GM12878 (cell line): ENCODE measurements around the gene FPGS. TPM values are rescaled to one million over a fixed set of nuclear protein-coding genes. Genes with fewer than 3 reads are reported as not detected.

Experiments
- ATAC-seq: fragments of 200-7000 bp; cut with Tn5 transposase; 3 replicates; pipeline ENCODE4 v1.9.1; 2020; ENCODE audit warnings: mild to moderate bottlenecking, moderate library complexity
- BruUV-seq: library from RNA; stranded (reverse); fragments of 400-500 nt; replicated peaks from 2 replicates; lab custom pipeline; 2021; lab: Mats Ljungman, UMichigan
- CTCF ChIA-PET: fragments of 300-600 bp; sonication (Branson Sonifier 250); formaldehyde crosslinking; extraction: SDS; loops from one replicate; lab custom pipeline; 2021; ENCODE audit warnings: inconsistent platforms; lab: Yijun Ruan, JAX
- POLR2A ChIA-PET: fragments of 350-600 bp; formaldehyde crosslinking; extraction: SDS; loops from one replicate; lab custom pipeline; 2021; ENCODE audit warnings: inconsistent platforms; lab: Charles Lee
- RAD21 ChIA-PET: fragments of 300-600 bp; sonication (Branson Sonifier 250); formaldehyde crosslinking; loops from one replicate; lab custom pipeline; 2023; ENCODE audit warnings: antibody characterized with exemption; ENCODE audit not compliant: unreplicated experiment; lab: Charles Lee
- SMC1A ChIA-PET: fragments of 300-600 bp; sonication (Branson Sonifier 250); formaldehyde crosslinking; loops from one replicate; lab custom pipeline; 2023; ENCODE audit not compliant: unreplicated experiment, uncharacterized antibody; lab: Charles Lee
- DNase-seq: peaks from one replicate; pipeline ENCODE4 v3.0.0-alpha.2; 2011; ENCODE audit warnings: low read depth, low spot score
- FAIRE-seq: peaks from 3 replicates; lab custom pipeline; 2011; peaks lifted over from hg19 to GRCh38; lab: Jason Lieb, UNC
- H2AFZ ChIP-seq: 2 replicates; pipeline ENCODE4 v1.6.0; 2011; ENCODE audit warnings: low read depth, low read length, control low read depth; ENCODE audit not compliant: control insufficient read depth
- H3K27ac ChIP-seq: 2 replicates; pipeline ENCODE4 v1.5.1; 2011; ENCODE audit warnings: control low read depth; ENCODE audit not compliant: control insufficient read depth, insufficient read depth
- H3K27me3 ChIP-seq, 2 experiments: replicated peaks in 1 of 2; 2 replicates each; pipeline versions ENCODE4 v1.6.0 to v1.6.1; 2011; ENCODE audit warnings: low read length in 1 of 2; ENCODE audit not compliant: control insufficient read depth in 2 of 2, insufficient read depth in 2 of 2
- H3K36me3 ChIP-seq, 2 experiments: 2 replicates each; pipeline ENCODE4 v1.5.1; 2011; ENCODE audit warnings: low read length in 1 of 2; ENCODE audit not compliant: control insufficient read depth in 2 of 2, insufficient read depth in 2 of 2
- H3K4me1 ChIP-seq: 2 replicates; pipeline ENCODE4 v1.6.1; 2011; ENCODE audit warnings: mild to moderate bottlenecking, low read length, moderate library complexity, mixed read lengths; ENCODE audit not compliant: control insufficient read depth, insufficient read depth
- H3K4me2 ChIP-seq: 2 replicates; pipeline ENCODE4 v1.6.0; 2011; ENCODE audit warnings: control low read depth; ENCODE audit not compliant: control insufficient read depth, insufficient read depth
- H3K4me3 ChIP-seq: fragments of 200-600 bp; sonication (generic); 2 replicates; pipeline ENCODE4 v1.5.1; 2016
- H3K79me2 ChIP-seq: 2 replicates; pipeline ENCODE4 v1.6.0; 2011; ENCODE audit warnings: low read length; ENCODE audit not compliant: control insufficient read depth, insufficient read depth
- H3K9ac ChIP-seq: 2 replicates; pipeline ENCODE4 v1.8.0; 2011; ENCODE audit warnings: low read length, control low read depth, mixed read lengths; ENCODE audit not compliant: control insufficient read depth, insufficient read depth
- H3K9me3 ChIP-seq: replicated peaks from 3 replicates; pipeline ENCODE4 v1.5.1; 2011; ENCODE audit warnings: mild to moderate bottlenecking, low read length; ENCODE audit not compliant: control insufficient read depth, insufficient read depth
- H4K20me1 ChIP-seq: 2 replicates; pipeline ENCODE4 v1.6.0; 2011; ENCODE audit not compliant: control insufficient read depth, insufficient read depth
- E2F8 ChIP-seq: fragments of 450-650 bp; IDR thresholded peaks from 2 replicates; pipeline ENCODE4 v1.6.1; 2018; ENCODE audit warnings: mild to moderate bottlenecking, low read depth, moderate library complexity; ENCODE audit not compliant: partially characterized antibody
- EP300 ChIP-seq, 2 experiments: fragments of 150-350 bp in 1 of 2; IDR thresholded peaks; 2 replicates each; pipeline ENCODE4 v1.6.1; 2011 to 2012; ENCODE audit warnings: low read depth in 2 of 2, low read length in 2 of 2, borderline replicate concordance in 1 of 2, improper control_type of control experiment in 1 of 2, inconsistent platforms in 1 of 2; ENCODE audit not compliant: control insufficient read depth in 1 of 2
- EZH2 ChIP-seq: IDR thresholded peaks from 2 replicates; pipeline ENCODE4 v1.6.1; 2012; ENCODE audit warnings: low read depth, mild to moderate bottlenecking, control low read depth, inconsistent platforms, low read length, borderline replicate concordance; ENCODE audit not compliant: control insufficient read depth
- IRF5 ChIP-seq: fragments of 450-650 bp; IDR thresholded peaks from 2 replicates; pipeline ENCODE4 v1.6.1; 2017; ENCODE audit warnings: borderline replicate concordance
- NFYA ChIP-seq: IDR thresholded peaks from 2 replicates; pipeline ENCODE4 v1.6.1; 2011; ENCODE audit warnings: low read depth, mild to moderate bottlenecking, low read length, improper control_type of control experiment, borderline replicate concordance
- NFYB ChIP-seq: IDR thresholded peaks from 2 replicates; pipeline ENCODE4 v1.6.1; 2011; ENCODE audit warnings: low read depth, mild to moderate bottlenecking, low read length, improper control_type of control experiment, moderate library complexity; ENCODE audit not compliant: insufficient read depth
- NRF1 ChIP-seq: conservative IDR thresholded peaks from 2 replicates; pipeline ENCODE4 v1.6.1; 2011; ENCODE audit warnings: mild to moderate bottlenecking, low read depth, low read length, improper control_type of control experiment
- RELA ChIP-seq: fragments of 450-650 bp; IDR thresholded peaks from 2 replicates; pipeline ENCODE4 v1.8.0; 2014; ENCODE audit warnings: borderline replicate concordance; ENCODE audit not compliant: partially characterized antibody
- RFX5 ChIP-seq: IDR thresholded peaks from 2 replicates; pipeline ENCODE4 v1.6.1; 2011; ENCODE audit warnings: low read depth, low read length, improper control_type of control experiment
- SMC3 ChIP-seq: IDR thresholded peaks from 2 replicates; pipeline ENCODE4 v1.6.1; 2011; ENCODE audit warnings: low read length, improper control_type of control experiment, borderline replicate concordance
- SP1 ChIP-seq: IDR thresholded peaks from one replicate; pipeline ENCODE4 v1.6.1; 2011; ENCODE audit warnings: low read depth, low read length
- TCF3 ChIP-seq: IDR thresholded peaks from 2 replicates; pipeline ENCODE4 v1.6.1; 2012; ENCODE audit warnings: low read depth, mild to moderate bottlenecking, low read length, borderline replicate concordance; ENCODE audit not compliant: insufficient read depth
- WGBS: methylation state at CpG from one replicate; pipeline ENCODE4 v1.1.6; 2016; ENCODE audit warnings: low lambda C conversion rate; ENCODE audit not compliant: insufficient replicate concordance, insufficient coverage; ENCODE audit errors: missing lambda C conversion rate; 5-methylcytosine and 5-hydroxymethylcytosine counted together
- in situ Hi-C: fragments of 300-500 bp; cut with MboI; formaldehyde crosslinking; loops from 9 replicates; pipeline ENCODE4 v1.14.3; 2018; ENCODE audit warnings: mixed read lengths
- intact Hi-C: fragments of 100-400 bp; cut with micrococcal nuclease; formaldehyde crosslinking; loops from one replicate; pipeline ENCODE4 v1.14.2; 2022; ENCODE audit not compliant: unreplicated experiment
- polyA plus RNA-seq, 11 experiments: library from polyadenylated mRNA; depleted of rRNA in 4 of 11; unstranded in 6 of 11; stranded (reverse) in 5 of 11; fragments of >200 nt; fragmentation: Nextera tagmentation in 4 of 11; fragmentation: Illumina TruSeq in 1 of 11; extraction: Ambion mirVana in 4 of 11; extraction: Trizol in 1 of 11; gene quantifications; 1 replicate in 1 of 11; 2 replicates in 10 of 11; pipeline versions ENCODE4 v1.2.1 to v1.2.3, GENCODE V29; 2011 to 2016; ENCODE audit warnings: inconsistent platforms in 2 of 11, missing spikeins in 2 of 11, low read depth in 1 of 11
- total RNA-seq, 4 experiments: library from RNA; depleted of rRNA in 3 of 4; stranded (reverse); fragments of >200 nt in 3 of 4; fragmentation: Illumina TruSeq in 1 of 4; extraction: Trizol in 1 of 4; gene quantifications; 2 replicates each; pipeline versions ENCODE4 v1.2.1 to v1.2.3, GENCODE V29; 2013 to 2021

The FPGS gene
- total and polyA plus RNA-seq, 10 of the 15 experiments (the other 5 are each of a cell fraction or from before 2014, with no cell fraction given): 1.2 to 127 (median 80.4) TPM

- no TSS peak for BruUV-seq
- intact Hi-C loops: loop anchor here (1.0 to 10.0 kb wide), 5 partner anchors 50 to 342 kb away; partner anchors contain the start of genes NAIF1, PTGES2, SLC25A25 and TOR2A
- peaks cover 41% of the 10 kb centered on the region for H3K4me1 ChIP-seq
- CTCF ChIA-PET: interaction anchor here (0.6 to 6.0 kb wide), 23 partner anchors 9 to 615 kb away, joined by 3 to 75 read pairs (median 5); partner anchors contain the start of genes ST6GALNAC4, TOR2A and TTC16
- H3K27me3 ChIP-seq: no peaks in the 10 kb centered on the region
- DNase-seq: no peak
- H3K4me3 ChIP-seq: peak overlapping the region; percentile 85
- in situ Hi-C loops: no loop called here
- H2AFZ ChIP-seq: peak overlapping the region; percentile 84
- POLR2A ChIA-PET: interaction anchor here (0.6 to 3.1 kb wide), 17 partner anchors 9 to 210 kb away, joined by 3 to 24 read pairs (median 4); partner anchors contain the start of genes FPGS, ST6GALNAC4, ST6GALNAC6 and TOR2A
- no peaks in the 10 kb centered on the region for H3K9me3 ChIP-seq
- H3K4me2 ChIP-seq: peak overlapping the region; percentile 93
- H3K9ac ChIP-seq: peak overlapping the region; percentile 57; the same call in 1 of the 2 replicates
- no peak for FAIRE-seq
- H3K27ac ChIP-seq: peak overlapping the region; percentile 82
- 1% methylated on average over 73 of the region's 123 CpGs for WGBS
- SMC1A ChIA-PET: interaction anchor here (0.7 to 4.9 kb wide), 10 partner anchors 9 to 136 kb away, joined by 3 to 26 read pairs (median 5); partner anchors contain the start of gene TOR2A
- H3K79me2 ChIP-seq: peaks cover 36% of the 10 kb centered on the region
- RAD21 ChIA-PET: interaction anchor here (0.8 to 5.1 kb wide), 12 partner anchors 10 to 138 kb away, joined by 3 to 61 read pairs (median 14); partner anchors contain the start of genes ST6GALNAC4 and TOR2A
- peak; percentile 59 for ATAC-seq
- peaks cover 15% of the 10 kb centered on the region for H4K20me1 ChIP-seq
- peaks cover 20 to 26% of the 10 kb centered on the region in 2 experiments for H3K36me3 ChIP-seq
- no peak for TF ChIP-seq IRF5
- no peak for TF ChIP-seq EP300 (IDR thresholded peaks at IDR 0.05; ENCODE audit: borderline replicate concordance in 1 of 2, control insufficient read depth in 1 of 2, low read depth in 2 of 2, low read length in 2 of 2)
- TF ChIP-seq TCF3: peak; percentile 54; the same call in 1 of the 2 replicates
- no peak for TF ChIP-seq NFYB
- no peak for TF ChIP-seq E2F8
- TF ChIP-seq NRF1: no peak
- peak; percentile 14 for TF ChIP-seq SP1
- TF ChIP-seq SMC3: peak; percentile 69
- TF ChIP-seq EZH2: no peak
- no peak for TF ChIP-seq RELA
- no peak for TF ChIP-seq RFX5
- no peak for TF ChIP-seq NFYA
These were observed 17.4 kb upstream of the FPGS start for GRCh38 chr9:127785023-127785932.
